ENCODE data around the gene COX7B. TPM values are rescaled to one million over a fixed set of nuclear protein-coding genes. Genes with fewer than 3 reads are reported as not detected.

The COX7B gene
- total and polyA plus RNA-seq, 12 donors: 164 to 1,027 (median 326) TPM

- no peak for TF ChIP-seq CTCF (IDR thresholded peaks at IDR 0.05)
- DNase-seq: no peak
- WGBS, 4 donors: 27 to 64% (median 55%) methylated on average over 1 of the region's 1 CpG
- no peak overlapping the region for H3K4me3 ChIP-seq
- H3K4me1 ChIP-seq (replicated peaks in 1 of 2): no peaks in the 10 kb centered on the region
- H3K36me3 ChIP-seq (replicated peaks in 1 of 2): no peaks in the 10 kb centered on the region
- no peaks in the 10 kb centered on the region for H3K9me3 ChIP-seq (replicated peaks in 1 of 3)
- H3K27me3 ChIP-seq: peaks cover 6% of the 10 kb centered on the region
- no peak overlapping the region for H3K27ac ChIP-seq
- intact Hi-C loops (cut with DNase I): no loop called here
Observed at GRCh38 chrX:77953302-77953701, 54.0 kb downstream of the COX7B start.

GRCh38 chrX:77953708-77954107, 54.4 kb downstream of the COX7B start:
- Histone ChIP-seq H3K27me3 (peaks cover 6% of the 10 kb centered on the region), H3K27ac (no peak overlapping the region), H3K36me3 (replicated peaks in 1 of 2) (no peaks in the 10 kb centered on the region), H3K4me1 (replicated peaks in 1 of 2) (no peaks in the 10 kb centered on the region), H3K4me3 (no peak overlapping the region), H3K9me3 (replicated peaks in 1 of 3) (no peaks in the 10 kb centered on the region)
- WGBS, 4 donors: 51 to 85% (median 73%) methylated on average over 1 of the region's 1 CpG
- intact Hi-C loops (cut with DNase I): no loop called here
- DNase-seq: no peak
- no peak for TF ChIP-seq CTCF (IDR thresholded peaks at IDR 0.05)
- no peak for TF ChIP-seq POLR2A (IDR thresholded peaks at IDR 0.05)

Small RNA genes lying within 50 kb of the gene (small RNA-seq; reads per million reads assigned to genes)
- gene RN7SL460P: 0 reads per million in 2 donors

Other genes with a start within 250 kb of the COX7B start
- gene ATRX, start 113.3 kb upstream of the COX7B start, total RNA-seq: 100 to 1,000 TPM in 1 of 9 donors, 10 to 100 TPM in 8; 45.7 to 101 (median 76.6) TPM
- 10 to 100 TPM; 10.3 to 37.2 (median 35.8) TPM for gene ATRX, start 113.3 kb upstream of the COX7B start, polyA plus RNA-seq
- 10 to 100 TPM; 22.9 to 77.0 (median 50.3) TPM for gene MAGT1, start 4.0 kb upstream of the COX7B start, total RNA-seq
- gene MAGT1, start 4.0 kb upstream of the COX7B start, polyA plus RNA-seq: 10 to 100 TPM in 1 of 3 donors, 1 to 10 TPM in 2; 8.5 to 73.2 (median 9.3) TPM
- gene ATP7A, start 11.2 kb downstream of the COX7B start, total RNA-seq: 10 to 100 TPM in 8 of 9 donors, 1 to 10 TPM in 1; 7.7 to 20.9 (median 14.8) TPM
- 1 to 10 TPM; 2.6 to 6.1 (median 3.4) TPM for gene ATP7A, start 11.2 kb downstream of the COX7B start, polyA plus RNA-seq
- gene PGAM4, start 70.2 kb downstream of the COX7B start, total RNA-seq: under 1 TPM in 1 of 9 donors, not detected in 8; 0.42 TPM
- gene PGAM4, start 70.2 kb downstream of the COX7B start, polyA plus RNA-seq: under 1 TPM in 1 of 3 donors, not detected in 2; 0.26 TPM
- 100 to 1,000 TPM; 143 to 524 (median 344) TPM for gene PGK1, start 204.8 kb downstream of the COX7B start, total RNA-seq
- 100 to 1,000 TPM in 1 of 3 donors, 10 to 100 TPM in 2; 69.4 to 436 (median 90.1) TPM for gene PGK1, start 204.8 kb downstream of the COX7B start, polyA plus RNA-seq
- 10 to 100 TPM in 6 of 9 donors, 1 to 10 TPM in 3; 6.6 to 14.6 (median 11.6) TPM for gene TAF9B, start 240.2 kb downstream of the COX7B start, total RNA-seq
- gene TAF9B, start 240.2 kb downstream of the COX7B start, polyA plus RNA-seq: 10 to 100 TPM in 1 of 3 donors, 1 to 10 TPM in 2; 8.1 to 13.9 (median 8.8) TPM